HepG2 (cell line): ENCODE data around the gene SSNA1. TPM values are rescaled to one million over a fixed set of nuclear protein-coding genes. Genes with fewer than 3 reads are reported as not detected.

ENCODE experiments used
- ARID2 ChIP-seq: sonication (generic); formaldehyde crosslinking; IDR thresholded peaks from 2 replicates; pipeline ENCODE4 v1.8.1; 2022; ENCODE audit warnings: mild to moderate bottlenecking, missing genetic modification reagents, borderline replicate concordance
- CENPT ChIP-seq: sonication (generic); formaldehyde crosslinking; IDR thresholded peaks from 2 replicates; pipeline ENCODE4 v1.8.0; 2022; ENCODE audit warnings: low read depth, mild to moderate bottlenecking, moderate library complexity, missing genetic modification reagents
- DPF2 ChIP-seq: sonication (generic); formaldehyde crosslinking; IDR thresholded peaks from 2 replicates; pipeline ENCODE4 v1.4.0; 2020; ENCODE audit warnings: mild to moderate bottlenecking, low read depth, missing genetic modification reagents, borderline replicate concordance
- FOXM1 ChIP-seq: sonication (generic); formaldehyde crosslinking; IDR thresholded peaks from 2 replicates; pipeline ENCODE4 v1.5.0; 2020; ENCODE audit warnings: missing genetic modification reagents
- FOXO1 ChIP-seq: sonication (generic); formaldehyde crosslinking; IDR thresholded peaks from 2 replicates; pipeline ENCODE4 v1.4.0; 2020; ENCODE audit warnings: missing genetic modification reagents
- FOXO4 ChIP-seq: sonication (generic); formaldehyde crosslinking; conservative IDR thresholded peaks from 2 replicates; pipeline ENCODE4 v1.8.1; 2023; ENCODE audit warnings: missing genetic modification reagents
- HMGA1 ChIP-seq: sonication (generic); formaldehyde crosslinking; conservative IDR thresholded peaks from 2 replicates; pipeline ENCODE4 v1.4.0; 2020; ENCODE audit warnings: missing genetic modification reagents
- HNF4G ChIP-seq, 2 experiments: sonication (generic) in 1 of 2; formaldehyde crosslinking in 1 of 2; IDR thresholded peaks; 2 replicates each; pipeline versions ENCODE4 v1.4.0 to v1.6.1; 2011 to 2020; ENCODE audit warnings: borderline replicate concordance in 2 of 2, low read depth in 2 of 2, mild to moderate bottlenecking in 2 of 2, low read length in 1 of 2, missing genetic modification reagents in 1 of 2, moderate library complexity in 1 of 2
- MTA1 ChIP-seq: sonication (generic); formaldehyde crosslinking; IDR thresholded peaks from 2 replicates; pipeline ENCODE4 v1.4.0; 2020; ENCODE audit warnings: missing genetic modification reagents, mild to moderate bottlenecking, borderline replicate concordance
- PPARG ChIP-seq: conservative IDR thresholded peaks from 2 replicates; pipeline ENCODE4 v1.6.1; 2016; ENCODE audit warnings: missing biosample characterization, missing genetic modification reagents
- TEF ChIP-seq: sonication (generic); formaldehyde crosslinking; IDR thresholded peaks from 2 replicates; pipeline ENCODE4 v1.5.0; 2020; ENCODE audit warnings: missing genetic modification reagents
- ZMYM3 ChIP-seq: sonication (generic); formaldehyde crosslinking; IDR thresholded peaks from 2 replicates; pipeline ENCODE4 v1.5.1; 2020; ENCODE audit warnings: mild to moderate bottlenecking, missing genetic modification reagents
- ZNF17 ChIP-seq: sonication (generic); formaldehyde crosslinking; IDR thresholded peaks from 2 replicates; pipeline ENCODE4 v1.5.0; 2020; ENCODE audit warnings: mild to moderate bottlenecking, missing genetic modification reagents
- ZNF232 ChIP-seq: sonication (generic); formaldehyde crosslinking; IDR thresholded peaks from 2 replicates; pipeline ENCODE4 v1.4.0; 2020; ENCODE audit warnings: missing genetic modification reagents, borderline replicate concordance
- ZNF24 ChIP-seq: fragments of 450-650 bp; IDR thresholded peaks from 2 replicates; pipeline ENCODE4 v1.6.1; 2017; ENCODE audit warnings: antibody characterized with exemption, mild to moderate bottlenecking
- ZNF335 ChIP-seq: sonication (generic); formaldehyde crosslinking; IDR thresholded peaks from 2 replicates; pipeline ENCODE4 v1.4.0; 2020; ENCODE audit warnings: missing genetic modification reagents
- ZNF501 ChIP-seq: sonication (generic); formaldehyde crosslinking; IDR thresholded peaks from 2 replicates; pipeline ENCODE4 v1.5.1; 2020; ENCODE audit warnings: mild to moderate bottlenecking, moderate library complexity, missing genetic modification reagents
- ZNF513 ChIP-seq: sonication (generic); formaldehyde crosslinking; conservative IDR thresholded peaks from 2 replicates; pipeline ENCODE4 v1.5.0; 2020; ENCODE audit warnings: missing genetic modification reagents
- ZNF543 ChIP-seq: sonication (generic); formaldehyde crosslinking; IDR thresholded peaks from 2 replicates; pipeline ENCODE4 v1.4.0; 2020; ENCODE audit warnings: mild to moderate bottlenecking, missing genetic modification reagents
- ZNF619 ChIP-seq: sonication (generic); formaldehyde crosslinking; IDR thresholded peaks from 2 replicates; pipeline ENCODE4 v1.4.0; 2020; ENCODE audit warnings: mild to moderate bottlenecking, missing genetic modification reagents
- ZNF75D ChIP-seq: sonication (generic); formaldehyde crosslinking; IDR thresholded peaks from 2 replicates; pipeline ENCODE4 v1.8.1; 2023; ENCODE audit warnings: missing genetic modification reagents, mild to moderate bottlenecking, borderline replicate concordance
- ZUFSP ChIP-seq: sonication (generic); formaldehyde crosslinking; IDR thresholded peaks from 2 replicates; pipeline ENCODE4 v1.9.0; 2021; ENCODE audit warnings: missing genetic modification reagents, mild to moderate bottlenecking, borderline replicate concordance
- polyA plus RNA-seq, 8 experiments: library from polyadenylated mRNA; depleted of rRNA in 3 of 8; stranded (reverse) in 7 of 8; unstranded in 1 of 8; fragments of >200 nt; fragmentation: Illumina TruSeq in 4 of 8; extraction: Trizol in 4 of 8; gene quantifications; 2 replicates each; pipeline versions ENCODE4 v1.2.1 to v1.2.3, GENCODE V29; 2011 to 2016; ENCODE audit warnings: low read depth in 4 of 8, missing spikeins in 1 of 8, mixed read lengths in 1 of 8; ENCODE audit not compliant: insufficient read depth in 1 of 8
- total RNA-seq, 5 experiments: library from RNA; depleted of rRNA; stranded (reverse); fragments of >200 nt; fragmentation: Illumina TruSeq; extraction: Trizol; gene quantifications; 2 replicates each; pipeline ENCODE4 v1.2.3, GENCODE V29; 2016; ENCODE audit warnings: low read depth in 1 of 5
- TF ChIP-seq, protein P1 (sequence below), 2 experiments: sonication (generic) in 1 of 2; formaldehyde crosslinking in 1 of 2; IDR thresholded peaks; 2 replicates each; pipeline versions ENCODE4 v1.4.0 to v1.6.1; 2018 to 2020; ENCODE audit warnings: missing genetic modification reagents in 2 of 2, borderline replicate concordance in 1 of 2, low read depth in 1 of 2, mild to moderate bottlenecking in 1 of 2, missing biosample characterization in 1 of 2

The SSNA1 gene
- total and polyA plus RNA-seq, 2 of the 13 experiments (the other 11 are each of a cell fraction or from before 2014, with no cell fraction given): 35.9 to 49.4 TPM

GRCh38 chr9:137218754-137219271 is 30.3 kb downstream of the SSNA1 start (continued):
- TF ChIP-seq ZUFSP (CRISPR knock-in tag): no peak
- TF ChIP-seq ZNF335 (CRISPR knock-in tag): 0 out of 2 replicates have a peak, but pooled peaks have one; percentile 60
- TF ChIP-seq ZMYM3 (CRISPR knock-in tag): no peak
- 0 out of 2 replicates have a peak, but pooled peaks have one; percentile 32 for TF ChIP-seq PPARG (CRISPR knock-in tag)
- no peak for TF ChIP-seq TEF (CRISPR knock-in tag)
- no peak for TF ChIP-seq ZNF24
- no peak for TF ChIP-seq HNF4G (IDR thresholded peaks at IDR 0.05; ENCODE audit: borderline replicate concordance, low read depth, low read length)
- no peak for TF ChIP-seq HNF4G (CRISPR knock-in tag; IDR thresholded peaks at IDR 0.05; ENCODE audit: borderline replicate concordance, low read depth)
- no peak for TF ChIP-seq ZNF513 (CRISPR knock-in tag)
- peak; percentile 83; the same call in 1 of the 2 replicates for TF ChIP-seq MTA1 (CRISPR knock-in tag)
- no peak for TF ChIP-seq DPF2 (CRISPR knock-in tag)
- no peak for TF ChIP-seq FOXM1 (CRISPR knock-in tag)
- TF ChIP-seq, protein P1, sequence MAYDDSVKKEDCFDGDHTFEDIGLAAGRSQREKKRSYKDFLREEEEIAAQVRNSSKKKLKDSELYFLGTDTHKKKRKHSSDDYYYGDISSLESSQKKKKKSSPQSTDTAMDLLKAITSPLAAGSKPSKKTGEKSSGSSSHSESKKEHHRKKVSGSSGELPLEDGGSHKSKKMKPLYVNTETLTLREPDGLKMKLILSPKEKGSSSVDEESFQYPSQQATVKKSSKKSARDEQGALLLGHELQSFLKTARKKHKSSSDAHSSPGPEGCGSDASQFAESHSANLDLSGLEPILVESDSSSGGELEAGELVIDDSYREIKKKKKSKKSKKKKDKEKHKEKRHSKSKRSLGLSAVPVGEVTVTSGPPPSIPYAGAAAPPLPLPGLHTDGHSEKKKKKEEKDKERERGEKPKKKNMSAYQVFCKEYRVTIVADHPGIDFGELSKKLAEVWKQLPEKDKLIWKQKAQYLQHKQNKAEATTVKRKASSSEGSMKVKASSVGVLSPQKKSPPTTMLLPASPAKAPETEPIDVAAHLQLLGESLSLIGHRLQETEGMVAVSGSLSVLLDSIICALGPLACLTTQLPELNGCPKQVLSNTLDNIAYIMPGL (CRISPR knock-in tag; IDR thresholded peaks at IDR 0.05; ENCODE audit: borderline replicate concordance in 1 of 2, low read depth in 1 of 2): peak in 1 of 2 experiments; percentile 46; a peak in 1 of 4 replicates
- no peak for TF ChIP-seq HMGA1 (CRISPR knock-in tag)
- no peak for TF ChIP-seq ZNF75D (CRISPR knock-in tag)
- no peak for TF ChIP-seq ARID2
- TF ChIP-seq ZNF232 (CRISPR knock-in tag): no peak
- TF ChIP-seq ZNF619: no peak
- TF ChIP-seq ZNF501: peak; percentile 77
- TF ChIP-seq FOXO4 (CRISPR knock-in tag): no peak
- TF ChIP-seq FOXO1 (CRISPR knock-in tag): no peak; the same call in 1 of the 2 replicates
- no peak for TF ChIP-seq CENPT (CRISPR knock-in tag)
- no peak for TF ChIP-seq ZNF17 (CRISPR knock-in tag)
- no peak for TF ChIP-seq ZNF543 (CRISPR knock-in tag)
